Large intestine (tissue), 3 donors: ENCODE data around the gene ITGA1. TPM values are rescaled to one million over a fixed set of nuclear protein-coding genes. Genes with fewer than 3 reads are reported as not detected.

Experiments
- DNase-seq, 2 donors: peaks; one replicate each; pipeline versions ENCODE4 v3.0.0 to v3.0.0-alpha.2; 2013
- H3K27ac ChIP-seq: one replicate; pipeline ENCODE4 v1.5.1; 2013; ENCODE audit warnings: low read length
- H3K27me3 ChIP-seq: 2 replicates; pipeline ENCODE4 v1.6.1; 2013; ENCODE audit warnings: low read length; ENCODE audit not compliant: control insufficient read depth, insufficient read depth
- H3K36me3 ChIP-seq: 2 replicates; pipeline ENCODE4 v1.6.1; 2013; ENCODE audit warnings: low read length; ENCODE audit not compliant: control insufficient read depth, insufficient read depth
- H3K4me1 ChIP-seq: one replicate; pipeline ENCODE4 v1.6.1; 2013; ENCODE audit warnings: low read length; ENCODE audit not compliant: control insufficient read depth, insufficient read depth
- H3K4me3 ChIP-seq: one replicate; pipeline ENCODE4 v1.5.1; 2013; ENCODE audit warnings: low read length
- H3K9me3 ChIP-seq: one replicate; pipeline ENCODE4 v1.6.1; 2013; ENCODE audit warnings: mild to moderate bottlenecking, low read depth, low read length, moderate library complexity; ENCODE audit not compliant: control insufficient read depth
- WGBS: methylation state at CpG from one replicate; pipeline ENCODE4 v1.1.5; 2013; ENCODE audit warnings: low lambda C conversion rate; ENCODE audit not compliant: insufficient coverage; 5-methylcytosine and 5-hydroxymethylcytosine counted together
- polyA plus RNA-seq: library from polyadenylated mRNA; unstranded; fragments of 120-200 nt; gene quantifications from one replicate; pipeline ENCODE4 v1.2.1, GENCODE V29; 2013

The ITGA1 gene
- polyA plus RNA-seq, 1 donor = 30.8 TPM

- peaks cover 2% of the 10 kb centered on the region for H3K36me3 ChIP-seq
- no peaks in the 10 kb centered on the region for H3K27me3 ChIP-seq
- no peaks in the 10 kb centered on the region for H3K4me1 ChIP-seq
- no peak overlapping the region for H3K27ac ChIP-seq
- H3K4me3 ChIP-seq = no peak overlapping the region
- no peak for DNase-seq
- no peaks in the 10 kb centered on the region for H3K9me3 ChIP-seq
- 88% methylated on average over 3 of the region's 3 CpGs for WGBS
Observed at GRCh38 chr5:52875827-52876226, 88.1 kb downstream of the ITGA1 start.

GRCh38 chr5:52876456-52876855 lies 88.7 kb downstream of the ITGA1 start:
- H3K27me3 ChIP-seq = no peaks in the 10 kb centered on the region
- no peak for DNase-seq
- H3K4me3 ChIP-seq = no peak overlapping the region
- no peaks in the 10 kb centered on the region for H3K9me3 ChIP-seq
- H3K4me1 ChIP-seq = no peaks in the 10 kb centered on the region
- peaks cover 2% of the 10 kb centered on the region for H3K36me3 ChIP-seq
- H3K27ac ChIP-seq = no peak overlapping the region
- WGBS = 47% methylated on average over 2 of the region's 4 CpGs

- 86% methylated on average over 1 of the region's 3 CpGs for WGBS
- Histone ChIP-seq H3K27ac (no peak overlapping the region), H3K9me3 (no peaks in the 10 kb centered on the region)
Observed at GRCh38 chr5:52878656-52879055, 90.9 kb downstream of the ITGA1 start.

GRCh38 chr5:52880541-52880940 lies 92.8 kb downstream of the ITGA1 start:
- Histone ChIP-seq H3K27ac (no peak overlapping the region), H3K9me3 (no peaks in the 10 kb centered on the region), H3K4me1 (no peaks in the 10 kb centered on the region), H3K27me3 (no peaks in the 10 kb centered on the region), H3K36me3 (no peaks in the 10 kb centered on the region), H3K4me3 (no peak overlapping the region)
- DNase-seq = no peak

More at GRCh38 chr5:52878656-52879055, 90.9 kb downstream of the ITGA1 start:
- Histone ChIP-seq H3K4me1 (no peaks in the 10 kb centered on the region), H3K27me3 (no peaks in the 10 kb centered on the region), H3K36me3 (peaks cover 2% of the 10 kb centered on the region), H3K4me3 (no peak overlapping the region)
- no peak for DNase-seq

GRCh38 chr5:52881468-52881867 lies 93.8 kb downstream of the ITGA1 start:
- no peaks in the 10 kb centered on the region for H3K9me3 ChIP-seq
- H3K27me3 ChIP-seq = no peaks in the 10 kb centered on the region
- no peak for DNase-seq
- no peaks in the 10 kb centered on the region for H3K36me3 ChIP-seq
- WGBS = 100% methylated on average over 1 of the region's 4 CpGs
- no peak overlapping the region for H3K27ac ChIP-seq
- no peak overlapping the region for H3K4me3 ChIP-seq
- no peaks in the 10 kb centered on the region for H3K4me1 ChIP-seq

GRCh38 chr5:52883110-52883509 lies 95.4 kb downstream of the ITGA1 start:
- H3K9me3 ChIP-seq = no peaks in the 10 kb centered on the region
- WGBS = 92% methylated on average over 2 of the region's 4 CpGs
- no peak for DNase-seq
- no peak overlapping the region for H3K27ac ChIP-seq
- no peaks in the 10 kb centered on the region for H3K4me1 ChIP-seq
- H3K27me3 ChIP-seq = no peaks in the 10 kb centered on the region
- peaks cover 5% of the 10 kb centered on the region for H3K36me3 ChIP-seq
- no peak overlapping the region for H3K4me3 ChIP-seq

- no CpG with 5 or more reads among the region's 1 CpG for whole genome bisulfite sequencing
- H3K4me3 ChIP-seq = no peak overlapping the region
- H3K9me3 ChIP-seq = no peaks in the 10 kb centered on the region
- H3K27ac ChIP-seq = no peak overlapping the region
- no peak for DNase-seq
- H3K4me1 ChIP-seq = no peaks in the 10 kb centered on the region
- H3K36me3 ChIP-seq = peaks cover 8% of the 10 kb centered on the region
- no peaks in the 10 kb centered on the region for H3K27me3 ChIP-seq
Observed at GRCh38 chr5:52884453-52884852, 96.7 kb downstream of the ITGA1 start.

- no peaks in the 10 kb centered on the region for H3K4me1 ChIP-seq
- H3K4me3 ChIP-seq = no peak overlapping the region
- no peaks in the 10 kb centered on the region for H3K9me3 ChIP-seq
- peak in 1 of 2 donors; percentile 49 for DNase-seq
- no CpG with 5 or more reads among the region's 4 CpGs for WGBS
- H3K36me3 ChIP-seq = peaks cover 10% of the 10 kb centered on the region
- H3K27me3 ChIP-seq = no peaks in the 10 kb centered on the region
- no peak overlapping the region for H3K27ac ChIP-seq
Observed at GRCh38 chr5:52885614-52886013, 97.9 kb downstream of the ITGA1 start.

- Histone ChIP-seq H3K4me1 (no peaks in the 10 kb centered on the region), H3K9me3 (no peaks in the 10 kb centered on the region), H3K36me3 (peaks cover 10% of the 10 kb centered on the region), H3K27ac (no peak overlapping the region), H3K27me3 (no peaks in the 10 kb centered on the region), H3K4me3 (no peak overlapping the region)
- WGBS = no CpG with 5 or more reads among the region's 2 CpGs
- DNase-seq = no peak
Observed at GRCh38 chr5:52886206-52886605, 98.5 kb downstream of the ITGA1 start.

GRCh38 chr5:52887066-52887465 lies 99.3 kb downstream of the ITGA1 start:
- no peaks in the 10 kb centered on the region for H3K9me3 ChIP-seq
- H3K27me3 ChIP-seq = no peaks in the 10 kb centered on the region
- no peak overlapping the region for H3K27ac ChIP-seq
- WGBS = 60% methylated on average over 1 of the region's 2 CpGs
- H3K36me3 ChIP-seq = peaks cover 10% of the 10 kb centered on the region
- H3K4me1 ChIP-seq = no peaks in the 10 kb centered on the region
- H3K4me3 ChIP-seq = no peak overlapping the region
- no peak for DNase-seq

- Histone ChIP-seq H3K27ac (no peak overlapping the region), H3K36me3 (peaks cover 10% of the 10 kb centered on the region)
- 58% methylated on average over 5 of the region's 5 CpGs for WGBS
Observed at GRCh38 chr5:52888363-52888762, 100.6 kb downstream of the ITGA1 start.

More at GRCh38 chr5:52888363-52888762, 100.6 kb downstream of the ITGA1 start:
- Histone ChIP-seq H3K4me1 (peaks cover 5% of the 10 kb centered on the region), H3K4me3 (no peak overlapping the region), H3K27me3 (no peaks in the 10 kb centered on the region), H3K9me3 (no peaks in the 10 kb centered on the region)
- no peak for DNase-seq
